GM23338 (cell line): Measurements from ENCODE around the gene VANGL1. TPM values are rescaled to one million over a fixed set of nuclear protein-coding genes. Genes with fewer than 3 reads are reported as not detected.
A peak's percentile ranks its signal among the peaks of the same experiment; 100 is the strongest.

Experiments
- ATAC-seq: fragments of 200-7000 bp; cut with Tn5 transposase; 3 replicates; pipeline ENCODE4 v1.9.1; 2020
- DNase-seq: peaks from one replicate; pipeline ENCODE4 v3.0.0-alpha.2; 2015; ENCODE audit warnings: low spot score
- H2AFZ ChIP-seq: fragments of 200-600 bp; sonication (generic); 2 replicates; pipeline ENCODE4 v1.8.0; 2016; ENCODE audit warnings: antibody characterized with exemption, mild to moderate bottlenecking, moderate library complexity
- H3F3A ChIP-seq: fragments of 200-600 bp; sonication (generic); replicated peaks from 2 replicates; pipeline ENCODE4 v1.8.0; 2017; ENCODE audit warnings: antibody characterized with exemption, mixed run types, low read depth
- H3K27ac ChIP-seq: fragments of 200-600 bp; sonication (generic); 2 replicates; pipeline ENCODE4 v1.6.1; 2016; ENCODE audit warnings: low read depth
- H3K27me3 ChIP-seq: fragments of 200-600 bp; sonication (generic); 2 replicates; pipeline ENCODE4 v1.8.0; 2016; ENCODE audit warnings: mild to moderate bottlenecking, mixed run types, moderate library complexity; ENCODE audit not compliant: insufficient read depth
- H3K36me3 ChIP-seq: fragments of 200-600 bp; sonication (generic); 2 replicates; pipeline ENCODE4 v1.8.0; 2016; ENCODE audit warnings: mild to moderate bottlenecking; ENCODE audit not compliant: insufficient read depth
- H3K4me1 ChIP-seq: fragments of 200-600 bp; sonication (generic); 2 replicates; pipeline ENCODE4 v1.8.0; 2016; ENCODE audit warnings: mild to moderate bottlenecking, moderate library complexity; ENCODE audit not compliant: insufficient read depth
- H3K4me2 ChIP-seq: fragments of 200-600 bp; sonication (generic); 2 replicates; pipeline ENCODE4 v1.7.1; 2017; ENCODE audit warnings: mixed run types
- H3K4me3 ChIP-seq: fragments of 200-600 bp; sonication (generic); 2 replicates; pipeline ENCODE4 v1.6.1; 2016; ENCODE audit warnings: mixed run types
- H3K79me2 ChIP-seq: fragments of 200-600 bp; sonication (generic); replicated peaks from 2 replicates; pipeline ENCODE4 v1.8.0; 2017; ENCODE audit warnings: mild to moderate bottlenecking; ENCODE audit not compliant: insufficient read depth
- H3K9me2 ChIP-seq: fragments of 200-600 bp; sonication (generic); 2 replicates; pipeline ENCODE4 v1.8.0; 2017; ENCODE audit not compliant: insufficient read depth
- H4K20me1 ChIP-seq: fragments of 200-600 bp; sonication (generic); replicated peaks from 2 replicates; pipeline ENCODE4 v1.8.0; 2017; ENCODE audit warnings: mild to moderate bottlenecking; ENCODE audit not compliant: insufficient read depth
- H3K27ac Mint-ChIP-seq: 2 replicates; pipeline ENCODE4 v1.8.0; 2020; ENCODE audit warnings: inconsistent platforms, mild to moderate bottlenecking, moderate library complexity, mixed read lengths
- H3K27me3 Mint-ChIP-seq: 3 replicates; pipeline ENCODE4 v1.8.0; 2022; ENCODE audit warnings: low read depth, mild to moderate bottlenecking, moderate library complexity, mixed read lengths, inconsistent platforms; ENCODE audit not compliant: insufficient read depth, poor library complexity
- H3K36me3 Mint-ChIP-seq: 3 replicates; pipeline ENCODE4 v1.8.0; 2021; ENCODE audit warnings: low read depth, mild to moderate bottlenecking, inconsistent platforms, moderate library complexity, mixed read lengths
- H3K4me1 Mint-ChIP-seq: 3 replicates; pipeline ENCODE4 v1.8.0; 2020; ENCODE audit warnings: mild to moderate bottlenecking, inconsistent platforms, mixed read lengths
- H3K4me3 Mint-ChIP-seq: 3 replicates; pipeline ENCODE4 v1.8.0; 2021; ENCODE audit warnings: moderate library complexity, mild to moderate bottlenecking, inconsistent platforms, mixed read lengths
- H3K9me3 Mint-ChIP-seq: 3 replicates; pipeline ENCODE4 v1.8.0; 2020; ENCODE audit warnings: moderate library complexity, mild to moderate bottlenecking, inconsistent platforms, mixed read lengths
- CTCF ChIP-seq, 2 experiments: fragments of 200-600 bp in 1 of 2; sonication (generic) in 1 of 2; conservative IDR thresholded peaks; 2 replicates each; pipeline versions ENCODE4 v1.5.1 to v1.6.1; 2016 to 2017; ENCODE audit warnings: antibody characterized with exemption in 2 of 2, low read depth in 2 of 2, mild to moderate bottlenecking in 2 of 2, moderate library complexity in 1 of 2
- EZH2 ChIP-seq: fragments of 200-600 bp; sonication (generic); IDR thresholded peaks from one replicate; pipeline ENCODE4 v1.8.0; 2017; ENCODE audit warnings: antibody characterized with exemption, mild to moderate bottlenecking, low read depth; ENCODE audit not compliant: unreplicated experiment
- EZH2phosphoT487 ChIP-seq: fragments of 200-600 bp; sonication (generic); IDR thresholded peaks from one replicate; pipeline ENCODE4 v1.8.1; 2018; ENCODE audit warnings: antibody characterized with exemption; ENCODE audit not compliant: unreplicated experiment
- JUNB ChIP-seq: IDR thresholded peaks from one replicate; pipeline ENCODE4 v1.6.1; 2016; ENCODE audit warnings: antibody characterized with exemption; ENCODE audit not compliant: unreplicated experiment
- POLR2AphosphoS5 ChIP-seq: IDR thresholded peaks from 2 replicates; pipeline ENCODE4 v1.6.1; 2016; ENCODE audit warnings: antibody characterized with exemption, low read depth
- REST ChIP-seq: IDR thresholded peaks from one replicate; pipeline ENCODE4 v1.6.1; 2018; ENCODE audit warnings: antibody characterized with exemption; ENCODE audit not compliant: unreplicated experiment
- ZNF114 ChIP-seq: fragments of 250-450 bp; sonication (Bioruptor Pico); IDR thresholded peaks from 2 replicates; pipeline ENCODE4 v1.5.0; 2020; ENCODE audit warnings: mild to moderate bottlenecking, moderate library complexity
- ZNF331 ChIP-seq: fragments of 250-450 bp; sonication (Bioruptor Pico); IDR thresholded peaks from 2 replicates; pipeline ENCODE4 v1.5.0; 2020; ENCODE audit warnings: low read depth, mild to moderate bottlenecking, moderate library complexity
- polyA plus RNA-seq: library from polyadenylated mRNA; unstranded; fragments of >200 nt; fragmentation: Nextera tagmentation; extraction: Ambion mirVana; gene quantifications from 2 replicates; pipeline ENCODE4 v1.2.1, GENCODE V29; 2016
- total RNA-seq: library from RNA; depleted of rRNA; stranded (reverse); fragments of >200 nt; shearing (Covaris generic); gene quantifications from 2 replicates; pipeline ENCODE4 v1.2.3, GENCODE V29; 2014

The VANGL1 gene
- total and polyA plus RNA-seq, 2 experiments from 2014 or later: 4.4 to 14.4 TPM

GRCh38 chr1:115648717-115649691 is 7.2 kb downstream of the VANGL1 start:
- peak overlapping the region; percentile 46 for H3K4me2 ChIP-seq
- no peaks in the 10 kb centered on the region for H3F3A ChIP-seq
- peaks cover 79% of the 10 kb centered on the region for H3K79me2 ChIP-seq
- peaks cover 56% of the 10 kb centered on the region for H3K4me1 ChIP-seq
- TF ChIP-seq EZH2: no peak
- TF ChIP-seq ZNF331 (CRISPR knock-in tag): no peak
- TF ChIP-seq POLR2AphosphoS5: no peak
- TF ChIP-seq ZNF114 (CRISPR knock-in tag): no peak
- H3K9me2 ChIP-seq: peaks cover 5% of the 10 kb centered on the region; the same call in 1 of the 2 replicates
- peaks cover 15% of the 10 kb centered on the region for H3K4me1 Mint-ChIP-seq
- H3K27me3 Mint-ChIP-seq: peaks cover 2% of the 10 kb centered on the region
- peaks cover 16% of the 10 kb centered on the region for H3K36me3 Mint-ChIP-seq
- H3K9me3 Mint-ChIP-seq: no peaks in the 10 kb centered on the region
- ATAC-seq: peak; percentile 30
- peak overlapping the region; percentile 63; the same call in 1 of the 2 replicates for H3K27ac Mint-ChIP-seq
- no peak overlapping the region for H2AFZ ChIP-seq
- H3K4me3 ChIP-seq: peak overlapping the region; percentile 35; the same call in 1 of the 2 replicates
- H3K27ac ChIP-seq: peak overlapping the region; percentile 72
- H3K27me3 ChIP-seq: no peaks in the 10 kb centered on the region
- peak overlapping the region; percentile 49; the same call in 2 of the 3 replicates for H3K4me3 Mint-ChIP-seq
- peaks cover 6% of the 10 kb centered on the region; the same call in 1 of the 2 replicates for H4K20me1 ChIP-seq
- no peaks in the 10 kb centered on the region for H3K36me3 ChIP-seq
- DNase-seq: peak; percentile 37

GRCh38 chr1:115649964-115650363 is 8.2 kb downstream of the VANGL1 start:
- H3K36me3 Mint-ChIP-seq: peaks cover 16% of the 10 kb centered on the region
- peaks cover 5% of the 10 kb centered on the region; the same call in 1 of the 2 replicates for H4K20me1 ChIP-seq
- no peaks in the 10 kb centered on the region for H3K9me3 Mint-ChIP-seq
- ATAC-seq (peak; percentile 85), DNase-seq (peak; percentile 65)
- no peaks in the 10 kb centered on the region for H3K27me3 ChIP-seq
- H3K4me2 ChIP-seq: peak overlapping the region; percentile 46
- H3K36me3 ChIP-seq: no peaks in the 10 kb centered on the region
- peak overlapping the region; percentile 72; the same call in 1 of the 2 replicates for H3K27ac ChIP-seq
- peaks cover 70% of the 10 kb centered on the region for H3K79me2 ChIP-seq
- no peak overlapping the region for H3K4me3 ChIP-seq
- H3F3A ChIP-seq: no peaks in the 10 kb centered on the region
- H2AFZ ChIP-seq: no peak overlapping the region
- H3K4me3 Mint-ChIP-seq: peak overlapping the region; percentile 49
- peak overlapping the region; percentile 63 for H3K27ac Mint-ChIP-seq
- peaks cover 2% of the 10 kb centered on the region for H3K27me3 Mint-ChIP-seq
- H3K4me1 ChIP-seq: peaks cover 65% of the 10 kb centered on the region
- H3K9me2 ChIP-seq: peaks cover 5% of the 10 kb centered on the region; the same call in 1 of the 2 replicates
- H3K4me1 Mint-ChIP-seq: peaks cover 19% of the 10 kb centered on the region
- TF ChIP-seq CTCF (conservative IDR thresholded peaks at IDR 0.05; ENCODE audit: low read depth in 2 of 2) (no peak), ZNF331 (CRISPR knock-in tag) (no peak), EZH2 (no peak), POLR2AphosphoS5 (no peak), REST (no peak), ZNF114 (CRISPR knock-in tag) (no peak), JUNB (no peak), EZH2phosphoT487 (no peak)
